ENCODE measurements around the gene EHMT1.

EHMT1 gene

GRCh38 chr9:137872296-137872695 is 253.5 kb downstream of the EHMT1 start:
- TF ChIP-seq SNAI2 (CRISPR knock-in tag; IDR thresholded peaks at IDR 0.05) (no peak), ZNF565 (CRISPR knock-in tag; conservative IDR thresholded peaks at IDR 0.05; ENCODE audit: low read depth) (no peak), RARB (CRISPR knock-in tag; IDR thresholded peaks at IDR 0.05) (no peak), BACH2 (CRISPR knock-in tag; IDR thresholded peaks at IDR 0.05; ENCODE audit: borderline replicate concordance) (no peak), CSDC2 (CRISPR knock-in tag; IDR thresholded peaks at IDR 0.05) (no peak), TCF4 (CRISPR knock-in tag; IDR thresholded peaks at IDR 0.05; ENCODE audit: borderline replicate concordance) (no peak), OSR1 (CRISPR knock-in tag; IDR thresholded peaks at IDR 0.05) (no peak), CREB5 (CRISPR knock-in tag; IDR thresholded peaks at IDR 0.05; ENCODE audit: low read depth) (no peak), PATZ1 (CRISPR knock-in tag; IDR thresholded peaks at IDR 0.05; ENCODE audit: borderline replicate concordance) (no peak), ESRRG (CRISPR knock-in tag; IDR thresholded peaks at IDR 0.05) (no peak), TOX (CRISPR knock-in tag; IDR thresholded peaks at IDR 0.05; ENCODE audit: borderline replicate concordance) (no peak)
- no peak for ATAC-seq

- no peak for ATAC-seq
- TF ChIP-seq SNAI2 (CRISPR knock-in tag; IDR thresholded peaks at IDR 0.05): no peak
- TF ChIP-seq OSR1 (CRISPR knock-in tag; IDR thresholded peaks at IDR 0.05): no peak
- no peak for TF ChIP-seq ISL1 (CRISPR knock-in tag; IDR thresholded peaks at IDR 0.05)
- TF ChIP-seq CREB5 (CRISPR knock-in tag; IDR thresholded peaks at IDR 0.05; ENCODE audit: low read depth): no peak
- no peak for TF ChIP-seq CSDC2 (CRISPR knock-in tag; IDR thresholded peaks at IDR 0.05)
- TF ChIP-seq CSRNP3 (CRISPR knock-in tag; IDR thresholded peaks at IDR 0.05): no peak
- TF ChIP-seq TOX (CRISPR knock-in tag; IDR thresholded peaks at IDR 0.05; ENCODE audit: borderline replicate concordance): no peak
- TF ChIP-seq POU6F1 (CRISPR knock-in tag; IDR thresholded peaks at IDR 0.05; ENCODE audit: borderline replicate concordance, low read depth): no peak
These were observed 254.6 kb downstream of the EHMT1 start for GRCh38 chr9:137873408-137873807.

- ATAC-seq: no peak
- TF ChIP-seq OSR1 (CRISPR knock-in tag; IDR thresholded peaks at IDR 0.05): no peak
- TF ChIP-seq SNAI2 (CRISPR knock-in tag; IDR thresholded peaks at IDR 0.05): no peak
- no peak for TF ChIP-seq TSHZ2 (CRISPR knock-in tag; IDR thresholded peaks at IDR 0.05)
- TF ChIP-seq ZNF8 (CRISPR knock-in tag; IDR thresholded peaks at IDR 0.05): no peak
- no peak for TF ChIP-seq TOX (CRISPR knock-in tag; IDR thresholded peaks at IDR 0.05; ENCODE audit: borderline replicate concordance)
- no peak for TF ChIP-seq ZFP30 (CRISPR knock-in tag; IDR thresholded peaks at IDR 0.05)
- TF ChIP-seq ZFP3 (CRISPR knock-in tag; IDR thresholded peaks at IDR 0.05): no peak
- TF ChIP-seq PPARA (CRISPR knock-in tag; IDR thresholded peaks at IDR 0.05; ENCODE audit: borderline replicate concordance): no peak
- TF ChIP-seq CREB5 (CRISPR knock-in tag; IDR thresholded peaks at IDR 0.05; ENCODE audit: low read depth): no peak
- no peak for TF ChIP-seq ESRRG (CRISPR knock-in tag; IDR thresholded peaks at IDR 0.05)
- no peak for TF ChIP-seq CSDC2 (CRISPR knock-in tag; IDR thresholded peaks at IDR 0.05)
- TF ChIP-seq PATZ1 (CRISPR knock-in tag; IDR thresholded peaks at IDR 0.05; ENCODE audit: borderline replicate concordance): no peak
- no peak for TF ChIP-seq ZNF70 (CRISPR knock-in tag; IDR thresholded peaks at IDR 0.05)
- TF ChIP-seq ZNF565 (CRISPR knock-in tag; conservative IDR thresholded peaks at IDR 0.05; ENCODE audit: low read depth): no peak
- no peak for TF ChIP-seq CSRNP3 (CRISPR knock-in tag; IDR thresholded peaks at IDR 0.05)
- TF ChIP-seq ARNTL (CRISPR knock-in tag; IDR thresholded peaks at IDR 0.05; ENCODE audit: borderline replicate concordance, low read depth): no peak
These were observed 255.1 kb downstream of the EHMT1 start for GRCh38 chr9:137873858-137874362.
